Tibial nerve (tissue), 4 donors: ENCODE measurements around the gene SIDT1.

Experiments
- EP300 ChIP-seq, 2 donors: sonication (generic); formaldehyde crosslinking; IDR thresholded peaks; one replicate each; pipeline ENCODE4 v1.6.1; 2017; ENCODE audit warnings: antibody characterized with exemption in 2 of 2, mild to moderate bottlenecking in 1 of 2
- POLR2A ChIP-seq, 2 donors: fragments of 450-650 bp; IDR thresholded peaks; one replicate each; pipeline ENCODE4 v1.6.1; 2017; ENCODE audit warnings: antibody characterized with exemption in 2 of 2, mild to moderate bottlenecking in 2 of 2, moderate library complexity in 2 of 2
- TF ChIP-seq, protein P1 (sequence below), 5 experiments: fragments of 200-600 bp in 3 of 5; fragments of 450-650 bp in 2 of 5; sonication (generic) in 3 of 5; IDR thresholded peaks; one replicate each; pipeline ENCODE4 v1.5.1; 2016 to 2019; ENCODE audit warnings: antibody characterized with exemption in 5 of 5, mild to moderate bottlenecking in 3 of 5, moderate library complexity in 2 of 5

DNA sequence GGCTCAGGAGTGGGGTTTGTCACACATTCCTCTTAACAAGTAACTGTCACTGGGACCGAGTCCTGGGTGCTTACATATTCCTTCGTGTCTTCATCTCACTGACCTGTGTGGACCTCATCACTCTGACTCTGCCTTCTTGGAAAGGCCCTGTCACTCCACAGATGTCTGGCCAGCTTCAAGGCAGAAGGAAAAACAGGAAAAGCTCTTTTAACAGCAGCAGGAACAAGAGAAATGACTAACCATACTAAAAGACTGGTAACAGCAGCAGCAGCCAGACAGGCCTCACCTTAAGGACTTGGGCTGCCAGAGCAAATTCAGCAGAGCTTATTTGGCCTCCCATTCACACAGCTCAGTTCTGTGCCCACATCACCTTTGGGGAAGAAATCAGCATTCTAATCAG lies 96.0 kb downstream of the SIDT1 start:
- TF ChIP-seq, protein P1, sequence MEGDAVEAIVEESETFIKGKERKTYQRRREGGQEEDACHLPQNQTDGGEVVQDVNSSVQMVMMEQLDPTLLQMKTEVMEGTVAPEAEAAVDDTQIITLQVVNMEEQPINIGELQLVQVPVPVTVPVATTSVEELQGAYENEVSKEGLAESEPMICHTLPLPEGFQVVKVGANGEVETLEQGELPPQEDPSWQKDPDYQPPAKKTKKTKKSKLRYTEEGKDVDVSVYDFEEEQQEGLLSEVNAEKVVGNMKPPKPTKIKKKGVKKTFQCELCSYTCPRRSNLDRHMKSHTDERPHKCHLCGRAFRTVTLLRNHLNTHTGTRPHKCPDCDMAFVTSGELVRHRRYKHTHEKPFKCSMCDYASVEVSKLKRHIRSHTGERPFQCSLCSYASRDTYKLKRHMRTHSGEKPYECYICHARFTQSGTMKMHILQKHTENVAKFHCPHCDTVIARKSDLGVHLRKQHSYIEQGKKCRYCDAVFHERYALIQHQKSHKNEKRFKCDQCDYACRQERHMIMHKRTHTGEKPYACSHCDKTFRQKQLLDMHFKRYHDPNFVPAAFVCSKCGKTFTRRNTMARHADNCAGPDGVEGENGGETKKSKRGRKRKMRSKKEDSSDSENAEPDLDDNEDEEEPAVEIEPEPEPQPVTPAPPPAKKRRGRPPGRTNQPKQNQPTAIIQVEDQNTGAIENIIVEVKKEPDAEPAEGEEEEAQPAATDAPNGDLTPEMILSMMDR (IDR thresholded peaks at IDR 0.05), result no peak
- TF ChIP-seq EP300 (IDR thresholded peaks at IDR 0.05) (no peak), POLR2A (IDR thresholded peaks at IDR 0.05) (no peak)
